Kidney (tissue), 14 donors: ENCODE results near the gene CPEB2. TPM values are rescaled to one million over a fixed set of nuclear protein-coding genes. Genes with fewer than 3 reads are reported as not detected.
A peak's percentile ranks its signal among the peaks of the same experiment; 100 is the strongest.

ENCODE experiments used
- DNase-seq, 5 donors: peaks; one replicate each; pipeline ENCODE4 v3.0.0-alpha.2; 2013 to 2020
- FAIRE-seq: peaks from 2 replicates; lab custom pipeline; 2012; peaks lifted over from hg19 to GRCh38; lab: Jason Lieb, UNC
- H3K27ac ChIP-seq, 2 donors: one replicate each; pipeline ENCODE4 v1.7.0; 2013; ENCODE audit warnings: low read depth in 2 of 2, low read length in 2 of 2, inconsistent platforms in 1 of 2
- H3K27me3 ChIP-seq: one replicate; pipeline ENCODE4 v1.7.1; 2013; ENCODE audit warnings: low read length, inconsistent platforms; ENCODE audit not compliant: control insufficient read depth, insufficient read depth
- H3K36me3 ChIP-seq, 3 donors: one replicate each; pipeline versions ENCODE4 v1.7.0 to v1.7.1; 2013; ENCODE audit warnings: low read length in 3 of 3, control low read depth in 1 of 3, inconsistent platforms in 1 of 3; ENCODE audit not compliant: insufficient read depth in 3 of 3, control insufficient read depth in 2 of 3
- H3K4me1 ChIP-seq, 3 donors: one replicate each; pipeline versions ENCODE4 v1.7.0 to v1.7.1; 2013; ENCODE audit warnings: low read length in 3 of 3, inconsistent platforms in 1 of 3, low read depth in 1 of 3; ENCODE audit not compliant: control insufficient read depth in 2 of 3, insufficient read depth in 2 of 3
- H3K4me3 ChIP-seq, 3 donors: one replicate each; pipeline versions ENCODE4 v1.7.0 to v1.8.1; 2013; ENCODE audit warnings: low read length in 3 of 3, control low read depth in 1 of 3, inconsistent platforms in 1 of 3
- H3K9ac ChIP-seq, 3 donors: one replicate each; pipeline versions ENCODE4 v1.7.0 to v1.7.1; 2013; ENCODE audit warnings: low read length in 3 of 3, control low read depth in 1 of 3, inconsistent platforms in 1 of 3
- H3K9me3 ChIP-seq, 3 donors: one replicate each; pipeline versions ENCODE4 v1.7.0 to v1.7.1; 2013; ENCODE audit warnings: low read length in 3 of 3, control low read depth in 1 of 3, inconsistent platforms in 1 of 3; ENCODE audit not compliant: control insufficient read depth in 2 of 3, insufficient read depth in 1 of 3
- intact Hi-C: fragments of 100-400 bp; cut with DNase I; formaldehyde crosslinking; loops from one replicate; pipeline ENCODE4 v1.11.1; 2022
- polyA plus RNA-seq: library from polyadenylated mRNA; stranded (reverse); fragments of 350-450 nt; fragmentation: Illumina TruSeq; extraction: RNeasy Lipid Tissue Mini Kit (QIAGEN cat#74804); gene quantifications from one replicate; pipeline ENCODE4 v1.2.3, GENCODE V29; 2014; ENCODE audit warnings: low read depth, low replicate concordance; ENCODE audit not compliant: insufficient read depth
- total RNA-seq: library from RNA; stranded (reverse); fragmentation: NEBNext Ultra II Directional; extraction: Animal tissue kit (Norgen Biotek cat#: 25700); gene quantifications from one replicate; pipeline ENCODE4 v1.2.1, GENCODE V29; 2021
- TF ChIP-seq, protein P1 (sequence below): IDR thresholded peaks from 3 replicates; pipeline ENCODE4 v1.5.1; 2012; ENCODE audit warnings: mild to moderate bottlenecking, moderate library complexity, borderline replicate concordance; ENCODE audit not compliant: insufficient read depth; ENCODE audit errors: extremely low read depth
- donor health status: control.
- donor health status: control.
- donor health status: control.
- donor health status: control.
- donor health status: control.
- donor health status: DM: yes; HTN: yes; CAD: no.
- donor health status: Normal renal cell carcinoma (clear cell type).

Gene CPEB2
- total and polyA plus RNA-seq, 2 donors from 2014 or later = 7.9 to 58.0 TPM

- Histone ChIP-seq H3K9ac (peak overlapping the region in 2 of 3 donors; percentile 49 to 99), H3K27ac (peak overlapping the region; percentile 100), H3K36me3 (no peaks in the 10 kb centered on the region), H3K4me3 (peak overlapping the region; percentile 8 to 85 (median 36)), H3K9me3 (no peaks in the 10 kb centered on the region), H3K27me3 (no peaks in the 10 kb centered on the region), H3K4me1 (peaks cover 0 to 10% (median 0%) of the 10 kb centered on the region in 3 donors)
- TF ChIP-seq, protein P1, sequence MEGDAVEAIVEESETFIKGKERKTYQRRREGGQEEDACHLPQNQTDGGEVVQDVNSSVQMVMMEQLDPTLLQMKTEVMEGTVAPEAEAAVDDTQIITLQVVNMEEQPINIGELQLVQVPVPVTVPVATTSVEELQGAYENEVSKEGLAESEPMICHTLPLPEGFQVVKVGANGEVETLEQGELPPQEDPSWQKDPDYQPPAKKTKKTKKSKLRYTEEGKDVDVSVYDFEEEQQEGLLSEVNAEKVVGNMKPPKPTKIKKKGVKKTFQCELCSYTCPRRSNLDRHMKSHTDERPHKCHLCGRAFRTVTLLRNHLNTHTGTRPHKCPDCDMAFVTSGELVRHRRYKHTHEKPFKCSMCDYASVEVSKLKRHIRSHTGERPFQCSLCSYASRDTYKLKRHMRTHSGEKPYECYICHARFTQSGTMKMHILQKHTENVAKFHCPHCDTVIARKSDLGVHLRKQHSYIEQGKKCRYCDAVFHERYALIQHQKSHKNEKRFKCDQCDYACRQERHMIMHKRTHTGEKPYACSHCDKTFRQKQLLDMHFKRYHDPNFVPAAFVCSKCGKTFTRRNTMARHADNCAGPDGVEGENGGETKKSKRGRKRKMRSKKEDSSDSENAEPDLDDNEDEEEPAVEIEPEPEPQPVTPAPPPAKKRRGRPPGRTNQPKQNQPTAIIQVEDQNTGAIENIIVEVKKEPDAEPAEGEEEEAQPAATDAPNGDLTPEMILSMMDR = no peak
- DNase-seq (peak; percentile 35 to 90 (median 59)), FAIRE-seq (no peak)
- intact Hi-C loops = no loop called here
These were observed 1.2 kb downstream of the CPEB2 start for GRCh38 chr4:15003401-15003890.

DNA sequence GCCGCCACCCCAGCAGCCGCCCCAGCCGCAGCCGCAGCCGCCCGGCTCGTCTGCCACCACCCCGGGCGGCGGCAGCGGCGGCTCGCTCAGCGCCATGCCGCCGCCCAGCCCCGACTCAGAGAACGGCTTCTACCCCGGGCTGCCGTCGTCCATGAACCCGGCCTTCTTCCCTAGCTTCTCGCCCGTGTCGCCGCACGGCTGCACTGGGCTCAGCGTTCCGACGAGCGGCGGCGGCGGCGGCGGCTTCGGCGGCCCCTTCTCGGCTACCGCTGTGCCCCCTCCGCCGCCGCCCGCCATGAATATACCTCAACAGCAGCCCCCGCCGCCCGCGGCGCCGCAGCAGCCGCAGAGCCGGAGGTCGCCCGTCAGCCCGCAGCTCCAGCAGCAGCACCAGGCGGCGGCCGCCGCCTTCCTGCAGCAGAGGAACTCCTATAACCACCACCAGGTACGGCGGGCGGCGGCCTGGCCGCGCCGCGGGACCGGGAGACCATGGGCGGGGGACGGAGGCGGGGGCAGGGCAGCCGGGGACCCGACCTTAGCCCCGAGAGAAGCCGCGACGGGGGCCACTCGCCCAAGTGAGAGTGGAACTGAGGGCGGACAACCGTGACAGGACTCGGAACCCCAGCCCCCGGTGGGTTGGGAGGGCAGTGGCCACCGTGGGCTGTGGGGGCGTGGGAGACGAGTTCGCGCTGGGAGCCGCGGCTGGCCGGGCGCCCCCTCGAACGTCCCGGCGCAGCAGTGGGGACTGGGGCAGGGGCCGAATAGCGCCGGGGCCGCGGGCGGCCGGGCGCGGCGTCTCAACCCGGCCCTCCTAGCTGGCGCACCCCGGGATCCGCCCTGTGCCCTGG, 1.8 kb downstream of the CPEB2 start:
- no peaks in the 10 kb centered on the region for H3K9me3 ChIP-seq
- H3K27ac ChIP-seq = peak overlapping the region; percentile 100
- peak overlapping the region in 2 of 3 donors; percentile 70 to 77 for H3K4me3 ChIP-seq
- peaks cover 0 to 4% (median 0%) of the 10 kb centered on the region in 3 donors for H3K36me3 ChIP-seq
- FAIRE-seq (no peak), DNase-seq (peak; percentile 33 to 87 (median 52))
- H3K9ac ChIP-seq = peak overlapping the region in 2 of 3 donors; percentile 24 to 75
- TF ChIP-seq, protein P1 = no peak
- intact Hi-C loops = no loop called here
- peaks cover 0 to 10% (median 0%) of the 10 kb centered on the region in 3 donors for H3K4me1 ChIP-seq
- H3K27me3 ChIP-seq = no peaks in the 10 kb centered on the region

- H3K4me1 ChIP-seq = peaks cover 0 to 12% (median 0%) of the 10 kb centered on the region in 3 donors
- TF ChIP-seq, protein P1 = no peak
- peak overlapping the region; percentile 70 to 82 (median 77) for H3K4me3 ChIP-seq
- no peaks in the 10 kb centered on the region for H3K9me3 ChIP-seq
- H3K27me3 ChIP-seq = no peaks in the 10 kb centered on the region
- peaks cover 0 to 11% (median 0%) of the 10 kb centered on the region in 3 donors for H3K36me3 ChIP-seq
- peak overlapping the region; percentile 100 for H3K27ac ChIP-seq
- H3K9ac ChIP-seq = peak overlapping the region; percentile 24 to 75 (median 71)
- intact Hi-C loops = no loop called here
- FAIRE-seq (no peak), DNase-seq (peak; percentile 34 to 94 (median 63))
These were observed 2.5 kb downstream of the CPEB2 start for GRCh38 chr4:15004739-15005301.
